Neuronal stem cell (in vitro differentiated cells): ENCODE data around the gene HINT2. TPM values are rescaled to one million over a fixed set of nuclear protein-coding genes. Genes with fewer than 3 reads are reported as not detected.
A peak's percentile ranks its signal among the peaks of the same experiment; 100 is the strongest.

Source experiments
- DNase-seq: peaks from one replicate; pipeline ENCODE4 v3.0.0-alpha.2; 2013; ENCODE audit warnings: low spot score
- H2AFZ ChIP-seq: one replicate; pipeline ENCODE4 v1.6.1; 2013; ENCODE audit warnings: mild to moderate bottlenecking, low read length, inconsistent platforms
- H2AK5ac ChIP-seq: 2 replicates; pipeline ENCODE4 v1.6.1; 2013; ENCODE audit warnings: low read depth, mild to moderate bottlenecking, inconsistent platforms, low read length, moderate library complexity, mixed read lengths
- H2BK120ac ChIP-seq: 2 replicates; pipeline ENCODE4 v1.6.1; 2013; ENCODE audit warnings: low read depth, mild to moderate bottlenecking, inconsistent platforms, low read length, moderate library complexity, mixed read lengths
- H2BK12ac ChIP-seq: one replicate; pipeline ENCODE4 v1.6.1; 2013; ENCODE audit warnings: low read length, inconsistent platforms
- H2BK15ac ChIP-seq: 2 replicates; pipeline ENCODE4 v1.6.1; 2013; ENCODE audit warnings: mild to moderate bottlenecking, low read length, inconsistent platforms, mixed read lengths
- H2BK5ac ChIP-seq: one replicate; pipeline ENCODE4 v1.6.1; 2013; ENCODE audit warnings: inconsistent platforms, mild to moderate bottlenecking, low read length, moderate library complexity
- H3K14ac ChIP-seq: one replicate; pipeline ENCODE4 v1.6.1; 2013; ENCODE audit warnings: low read length, inconsistent platforms
- H3K18ac ChIP-seq: 2 replicates; pipeline ENCODE4 v1.6.1; 2013; ENCODE audit warnings: low read length, inconsistent platforms
- H3K23ac ChIP-seq: 2 replicates; pipeline ENCODE4 v1.6.1; 2013; ENCODE audit warnings: low read depth, mild to moderate bottlenecking, mixed read lengths, low read length, inconsistent platforms; ENCODE audit not compliant: poor library complexity
- H3K27ac ChIP-seq: replicated peaks from 3 replicates; pipeline ENCODE4 v1.5.1; 2013; ENCODE audit warnings: low read length, inconsistent platforms
- H3K27me3 ChIP-seq, 3 experiments: 2 replicates each; pipeline ENCODE4 v1.6.1; 2013; ENCODE audit warnings: low read length in 3 of 3, mild to moderate bottlenecking in 2 of 3, inconsistent platforms in 1 of 3, low read depth in 1 of 3, mixed read lengths in 1 of 3, moderate library complexity in 1 of 3; ENCODE audit not compliant: control insufficient read depth in 3 of 3, insufficient read depth in 3 of 3
- H3K36me3 ChIP-seq, 2 donors: replicated peaks in 1 of 2; 2 replicates each; pipeline ENCODE4 v1.6.1; 2013; ENCODE audit warnings: low read length in 2 of 2; ENCODE audit not compliant: control insufficient read depth in 2 of 2, insufficient read depth in 2 of 2
- H3K4ac ChIP-seq: 2 replicates; pipeline ENCODE4 v1.6.1; 2013; ENCODE audit warnings: inconsistent platforms, mild to moderate bottlenecking, low read length, moderate library complexity
- H3K4me1 ChIP-seq, 2 donors: 1 replicate in 1 of 2; 2 replicates in 1 of 2; pipeline ENCODE4 v1.6.1; 2013; ENCODE audit warnings: low read length in 2 of 2, low read depth in 1 of 2; ENCODE audit not compliant: control insufficient read depth in 2 of 2, insufficient read depth in 1 of 2
- H3K4me2 ChIP-seq: one replicate; pipeline ENCODE4 v1.6.1; 2013; ENCODE audit warnings: mild to moderate bottlenecking, low read length, inconsistent platforms; ENCODE audit not compliant: insufficient read depth, poor library complexity, severe bottlenecking
- H3K4me3 ChIP-seq, 2 donors: 2 replicates each; pipeline ENCODE4 v1.5.1; 2013; ENCODE audit warnings: low read length in 2 of 2, mild to moderate bottlenecking in 2 of 2, inconsistent platforms in 1 of 2, moderate library complexity in 1 of 2
- H3K79me1 ChIP-seq: one replicate; pipeline ENCODE4 v1.6.1; 2013; ENCODE audit warnings: low read depth, mild to moderate bottlenecking, inconsistent platforms, low read length, moderate library complexity
- H3K9ac ChIP-seq: one replicate; pipeline ENCODE4 v1.6.1; 2013; ENCODE audit warnings: mild to moderate bottlenecking, low read depth, low read length, inconsistent platforms; ENCODE audit not compliant: poor library complexity
- H3K9me3 ChIP-seq, 2 donors: replicated peaks in 1 of 2; 2 replicates each; pipeline versions ENCODE3 to v1.6.1; 2013; ENCODE audit warnings: low read length in 2 of 2, mild to moderate bottlenecking in 2 of 2, inconsistent platforms in 1 of 2, low read depth in 1 of 2, mixed read lengths in 1 of 2, moderate library complexity in 1 of 2; ENCODE audit not compliant: control insufficient read depth in 2 of 2, insufficient read depth in 1 of 2
- H4K8ac ChIP-seq: one replicate; pipeline ENCODE4 v1.6.1; 2013; ENCODE audit warnings: low read depth, mild to moderate bottlenecking, inconsistent platforms, low read length, moderate library complexity
- H4K91ac ChIP-seq: one replicate; pipeline ENCODE4 v1.6.1; 2013; ENCODE audit warnings: low read length, low read depth, mild to moderate bottlenecking, inconsistent platforms; ENCODE audit not compliant: poor library complexity
- WGBS, 2 donors: extraction: QIAGEN DNeasy Blood & Tissue Kit; methylation state at CpG; one replicate each; pipeline ENCODE4 v1.1.7; 2013; ENCODE audit warnings: missing lambda C conversion rate in 2 of 2, mixed read lengths in 1 of 2; ENCODE audit not compliant: insufficient read length in 2 of 2, insufficient replicate concordance in 1 of 2; ENCODE audit errors: extremely low coverage in 2 of 2; 5-methylcytosine and 5-hydroxymethylcytosine counted together
- polyA plus RNA-seq, 2 experiments: library from polyadenylated mRNA; stranded (reverse); fragments of 200-250 nt; gene quantifications; one replicate each; pipeline ENCODE4 v1.2.3, GENCODE V29; 2013

HINT2 gene
- 56.0 TPM for polyA plus RNA-seq (2013, experiment 1 of 2)
- polyA plus RNA-seq (2013, experiment 2 of 2): 59.2 TPM

- H3K9me3 ChIP-seq: no peaks in the 10 kb centered on the region
- peak within 1 kb of the TSS; percentile 28 for H2AK5ac ChIP-seq
- peak within 1 kb of the TSS; percentile 89 for H3K23ac ChIP-seq
- peak within 1 kb of the TSS; percentile 87 for H2AFZ ChIP-seq
- H3K4me2 ChIP-seq: peak within 1 kb of the TSS; percentile 76
- H4K8ac ChIP-seq: peak within 1 kb of the TSS; percentile 88
- H3K4ac ChIP-seq: peak within 1 kb of the TSS; percentile 91
- DNase-seq: peak; percentile 97
- H2BK120ac ChIP-seq: peak within 1 kb of the TSS; percentile 41
- peaks cover 1 to 5% of the 10 kb centered on the region in 2 donors for H3K36me3 ChIP-seq
- peak within 1 kb of the TSS; percentile 75 to 91 for H3K4me3 ChIP-seq
- H3K27ac ChIP-seq: peak within 1 kb of the TSS; percentile 92
- H3K18ac ChIP-seq: peak within 1 kb of the TSS; percentile 99
- H2BK12ac ChIP-seq: peak within 1 kb of the TSS; percentile 41
- H3K14ac ChIP-seq: peak within 1 kb of the TSS; percentile 91
- peak within 1 kb of the TSS; percentile 42 for H4K91ac ChIP-seq
- H3K27me3 ChIP-seq: no peaks in the 10 kb centered on the region
- WGBS, 2 donors: no CpG with 5 or more reads among the region's 52 CpGs
- peak within 1 kb of the TSS; percentile 97 for H3K9ac ChIP-seq
- H3K79me1 ChIP-seq: no peaks in the 10 kb centered on the region
- H2BK15ac ChIP-seq: peak within 1 kb of the TSS; percentile 93
- H3K4me1 ChIP-seq: peaks cover 10 to 12% of the 10 kb centered on the region in 2 donors
- H2BK5ac ChIP-seq: peak within 1 kb of the TSS; percentile 89
These were observed at the start of gene HINT2 for GRCh38 chr9:35814841-35815543. Gene HINT2, minus strand, starts transcription at chr9:35815042. Its CDS starts 63 bp downstream, at chr9:35814979.

- Histone ChIP-seq H3K4me1 (peaks cover 0 to 7% of the 10 kb centered on the region in 2 donors), H2BK5ac (no peak overlapping the region), H3K79me1 (no peaks in the 10 kb centered on the region), H3K23ac (no peak overlapping the region), H4K8ac (no peak overlapping the region), H3K4me2 (no peak overlapping the region), H3K36me3 (no peaks in the 10 kb centered on the region), H3K27ac (no peak overlapping the region), H3K4me3 (no peak overlapping the region), H3K4ac (no peak overlapping the region), H3K9me3 (no peaks in the 10 kb centered on the region), H3K9ac (no peak overlapping the region), H2BK12ac (no peak overlapping the region), H3K14ac (no peak overlapping the region), H3K18ac (no peak overlapping the region), H4K91ac (no peak overlapping the region), H3K27me3 (peaks cover 0 to 11% (median 0%) of the 10 kb centered on the region in 3 experiments), H2BK15ac (no peak overlapping the region), H2AK5ac (no peak overlapping the region), H2BK120ac (no peak overlapping the region), H2AFZ (no peak overlapping the region)
- DNase-seq: no peak
- no CpG with 5 or more reads among the region's 8 CpGs for WGBS, 2 donors
These were observed 48.7 kb upstream of the HINT2 start for GRCh38 chr9:35863583-35863982.

- no peak overlapping the region for H3K27ac ChIP-seq
- H2BK5ac ChIP-seq: no peak overlapping the region
- H3K23ac ChIP-seq: no peak overlapping the region
- H3K27me3 ChIP-seq: peaks cover 0 to 11% (median 0%) of the 10 kb centered on the region in 3 experiments
- H3K79me1 ChIP-seq: no peaks in the 10 kb centered on the region
- H3K9ac ChIP-seq: no peak overlapping the region
- no peak overlapping the region for H2BK12ac ChIP-seq
- no peak overlapping the region for H3K18ac ChIP-seq
- DNase-seq: no peak
- H3K4me2 ChIP-seq: no peak overlapping the region
- no peak overlapping the region for H4K8ac ChIP-seq
- H2BK15ac ChIP-seq: no peak overlapping the region
- H3K14ac ChIP-seq: no peak overlapping the region
- H3K36me3 ChIP-seq: no peaks in the 10 kb centered on the region
- H2AFZ ChIP-seq: no peak overlapping the region
- no peak overlapping the region for H2AK5ac ChIP-seq
- no CpG with 5 or more reads among the region's 4 CpGs for WGBS, 2 donors
- no peak overlapping the region for H4K91ac ChIP-seq
- no peak overlapping the region for H3K4ac ChIP-seq
- H3K4me1 ChIP-seq: peaks cover 0 to 8% of the 10 kb centered on the region in 2 donors
- no peaks in the 10 kb centered on the region for H3K9me3 ChIP-seq
- no peak overlapping the region for H2BK120ac ChIP-seq
- no peak overlapping the region for H3K4me3 ChIP-seq
These were observed 47.5 kb upstream of the HINT2 start for GRCh38 chr9:35862328-35862727.

- Histone ChIP-seq H3K4me2 (no peak overlapping the region), H2BK5ac (no peak overlapping the region), H2AFZ (no peak overlapping the region), H3K27ac (no peak overlapping the region), H2AK5ac (no peak overlapping the region), H3K9me3 (no peaks in the 10 kb centered on the region), H4K8ac (no peak overlapping the region), H3K36me3 (no peaks in the 10 kb centered on the region), H3K4me1 (peaks cover 0 to 8% of the 10 kb centered on the region in 2 donors), H3K9ac (peak overlapping the region; percentile 6), H2BK12ac (no peak overlapping the region), H3K27me3 (peaks cover 0 to 11% (median 0%) of the 10 kb centered on the region in 3 experiments), H3K4ac (peak overlapping the region; percentile 38), H2BK15ac (no peak overlapping the region), H2BK120ac (no peak overlapping the region), H4K91ac (no peak overlapping the region), H3K18ac (no peak overlapping the region), H3K4me3 (peak overlapping the region in 1 of 2 donors; percentile 15), H3K23ac (peak overlapping the region; percentile 47), H3K14ac (no peak overlapping the region), H3K79me1 (no peaks in the 10 kb centered on the region)
- no CpG with 5 or more reads among the region's 12 CpGs for WGBS, 2 donors
- DNase-seq: no peak
These were observed 46.5 kb upstream of the HINT2 start for GRCh38 chr9:35861161-35861897.
